KG1 (cell line): ENCODE measurements around the gene FAM168B.

Experiments used
- DNase-seq: peaks from one replicate; lab custom pipeline; 2025; lab: John Stamatoyannopoulos, UW

Gene FAM168B

GRCh38 chr2:131039908-131040660 is 53.2 kb downstream of the FAM168B start:
- no peak for DNase-seq

- DNase-seq = no peak
Observed at GRCh38 chr2:131039535-131039907, 53.7 kb downstream of the FAM168B start.

- no peak for DNase-seq
Observed at GRCh38 chr2:131039101-131039440, 54.2 kb downstream of the FAM168B start.

DNA sequence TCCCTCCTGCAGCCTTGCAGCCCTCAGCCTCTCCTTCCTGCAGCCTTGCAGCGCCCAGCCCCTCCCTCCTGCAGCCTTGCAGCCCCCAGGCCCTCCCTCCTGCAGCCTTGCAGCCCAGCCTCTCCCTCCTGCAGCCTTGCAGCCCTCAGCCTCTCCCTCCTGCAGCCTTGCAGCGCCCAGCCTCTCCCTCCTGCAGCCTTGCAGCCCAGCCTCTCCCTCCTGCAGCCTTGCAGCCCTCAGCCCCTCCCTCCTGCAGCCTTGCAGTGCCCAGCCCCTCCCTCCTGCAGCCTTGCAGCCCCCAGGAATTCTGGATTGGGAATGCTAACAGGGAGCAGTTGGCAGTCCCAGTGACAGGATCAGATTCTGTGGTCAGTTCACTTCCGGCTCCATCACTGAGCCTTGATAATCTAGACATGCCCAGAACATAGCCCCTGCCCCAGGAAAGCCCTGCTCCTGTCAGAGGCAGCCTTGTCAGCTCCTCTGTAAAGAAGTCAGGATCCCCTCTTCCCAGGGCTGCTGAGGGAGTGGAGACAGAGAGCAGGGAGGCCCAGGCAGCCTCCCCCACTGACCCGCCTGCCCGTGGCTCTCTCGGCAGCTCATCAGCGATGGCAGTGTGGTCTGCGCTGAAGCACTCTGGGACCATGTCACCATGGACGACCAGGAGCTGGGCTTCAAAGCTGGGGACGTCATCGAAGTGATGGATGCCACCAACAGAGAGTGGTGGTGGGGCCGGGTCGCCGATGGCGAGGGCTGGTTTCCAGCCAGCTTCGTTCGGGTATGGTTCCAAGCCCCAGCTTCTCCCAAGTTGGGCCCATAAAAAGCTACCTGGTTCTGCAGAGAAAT is 54.8 kb downstream of the FAM168B start:
- no peak for DNase-seq

DNA sequence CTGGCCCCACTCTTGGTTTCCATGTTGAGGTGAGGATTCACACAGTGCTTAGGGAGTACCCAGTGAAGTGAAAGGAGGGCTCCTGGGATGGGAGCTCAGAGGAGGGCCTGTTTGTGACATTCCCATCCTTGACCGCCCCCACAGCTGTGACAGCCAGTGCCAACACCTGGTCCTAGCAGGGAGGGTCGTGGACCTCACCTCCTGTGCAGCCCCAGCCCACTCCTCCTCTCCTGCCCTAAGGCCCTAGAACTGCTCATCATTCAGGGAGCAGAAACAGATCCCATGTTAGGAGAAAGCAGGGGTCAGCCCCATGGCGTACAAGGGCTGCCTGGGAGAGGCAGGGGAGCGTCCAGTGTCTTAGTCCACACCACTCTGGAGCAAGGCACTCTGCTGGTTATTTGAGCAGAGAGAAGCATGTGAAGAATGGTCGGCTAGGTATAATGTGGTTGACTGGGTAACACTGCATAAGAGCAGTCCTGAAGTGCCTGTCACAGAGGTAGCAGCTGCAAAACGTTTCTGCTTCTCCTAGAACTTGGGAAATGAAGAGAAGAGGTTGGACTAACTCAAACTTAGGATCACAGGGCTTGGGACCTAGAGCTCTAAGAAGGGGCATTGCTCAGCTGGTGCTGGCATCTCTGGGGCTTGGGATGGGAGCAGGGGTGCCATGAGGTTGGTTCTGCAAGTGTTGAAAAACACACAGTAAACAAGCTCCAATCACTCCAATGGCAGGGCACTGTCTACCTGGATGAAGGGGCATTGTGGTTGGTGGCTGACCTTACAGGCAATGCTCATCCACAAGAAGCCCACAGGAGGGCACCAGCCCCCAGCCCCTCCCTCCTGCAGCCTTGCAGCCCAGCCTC is 55.6 kb downstream of the FAM168B start:
- DNase-seq = no peak

DNA sequence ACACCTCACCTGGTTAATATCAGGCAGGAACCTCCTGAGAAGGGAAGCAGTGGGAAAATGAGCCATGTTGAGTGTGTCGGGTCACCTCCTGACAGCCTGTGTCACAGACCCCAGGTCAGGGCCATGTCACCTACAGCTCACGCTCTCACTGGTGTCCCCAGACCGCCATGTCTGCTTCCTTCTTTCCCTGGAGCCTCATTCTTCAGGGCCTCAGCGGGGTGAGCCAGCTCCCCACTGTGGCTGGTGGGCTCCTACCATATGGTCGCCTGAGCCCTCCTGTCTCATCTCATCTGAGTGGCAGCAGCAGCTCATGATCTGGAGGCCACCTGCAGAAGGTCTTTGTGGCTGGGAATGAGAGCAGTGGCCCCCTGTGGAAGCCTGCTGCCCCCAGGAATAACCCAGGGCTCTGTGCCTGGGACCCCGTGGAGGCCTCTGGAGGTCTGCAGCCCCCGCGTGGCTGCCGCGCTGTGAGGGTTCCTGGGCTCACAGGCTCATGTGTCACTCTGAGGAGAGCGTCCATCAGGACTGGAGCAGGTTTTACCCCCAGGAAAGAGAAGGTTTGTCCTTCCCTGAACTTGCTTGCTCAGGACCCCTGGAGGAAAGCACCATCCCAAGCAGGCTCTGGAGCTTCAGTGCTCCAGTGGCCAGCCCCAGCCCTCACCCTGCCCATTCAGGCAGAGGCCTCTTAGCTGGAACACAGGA is 56.4 kb downstream of the FAM168B start:
- no peak for DNase-seq

- DNase-seq = no peak
Observed at GRCh38 chr2:131036269-131036668, 57.0 kb downstream of the FAM168B start.

- no peak for DNase-seq
Observed at GRCh38 chr2:131035826-131036231, 57.4 kb downstream of the FAM168B start.

- no peak for DNase-seq
Observed at GRCh38 chr2:131035112-131035825, 58.0 kb downstream of the FAM168B start.

DNA sequence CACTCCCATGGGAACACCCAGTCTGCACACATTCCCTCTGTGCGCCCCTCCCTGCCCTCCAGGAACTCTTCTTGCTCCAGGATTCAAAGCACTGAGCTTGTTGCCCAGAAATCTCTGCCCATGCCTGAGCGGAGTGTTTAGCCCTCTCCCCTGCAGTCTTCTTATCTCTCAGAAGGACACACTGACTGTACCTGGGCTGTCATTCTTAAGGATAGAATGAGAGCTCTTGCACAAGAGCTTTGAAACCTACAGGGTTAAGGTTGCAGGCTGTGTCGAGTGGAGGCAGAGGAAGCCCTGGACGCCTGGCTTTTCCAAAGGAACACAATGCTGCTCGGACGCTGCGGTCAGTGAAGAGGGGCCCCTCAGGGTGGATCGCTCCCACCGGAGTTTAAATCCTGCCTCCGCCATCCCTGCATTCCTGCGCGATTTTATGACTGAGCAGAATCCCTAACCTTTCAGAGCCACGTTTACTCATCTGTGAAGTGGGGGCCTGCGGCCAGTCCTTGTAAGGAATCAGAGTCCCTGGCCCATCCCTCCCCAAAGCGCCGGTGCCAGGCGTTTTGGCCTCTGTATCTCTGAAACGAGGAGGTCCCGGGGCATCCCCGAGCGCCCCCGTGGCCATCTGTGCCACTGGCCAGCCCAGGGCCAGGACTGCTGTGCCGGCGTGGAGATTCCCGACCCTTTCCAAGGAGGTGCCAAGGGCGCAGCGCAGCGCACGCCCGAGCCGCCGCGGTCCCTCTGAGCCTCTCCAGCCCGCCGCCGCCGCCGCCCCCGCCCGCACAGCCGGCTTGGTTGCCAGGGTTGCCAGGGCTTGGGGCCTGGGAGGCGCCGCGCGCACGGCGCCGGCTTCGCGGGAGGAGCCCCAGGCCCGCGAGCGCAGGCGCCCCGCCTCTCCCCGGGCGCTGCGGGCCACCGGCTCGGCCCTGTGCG is 58.9 kb downstream of the FAM168B start:
- no peak for DNase-seq

DNA sequence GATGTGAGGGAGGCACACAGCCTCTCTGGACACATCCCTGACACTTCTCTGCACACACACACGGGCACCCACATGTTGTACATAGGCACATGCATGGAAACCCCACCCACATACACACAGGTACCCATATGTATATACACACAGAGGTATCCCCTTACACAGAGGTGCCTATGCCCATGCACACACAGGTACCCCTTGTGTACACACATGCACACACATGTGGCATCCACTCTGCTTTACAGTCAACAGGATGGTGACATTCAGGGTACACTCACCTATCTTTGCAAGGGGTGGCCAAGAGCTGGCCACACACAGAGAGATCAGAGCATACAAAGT is 59.5 kb downstream of the FAM168B start:
- DNase-seq = no peak

- no peak for DNase-seq
Observed at GRCh38 chr2:131032393-131032836, 60.8 kb downstream of the FAM168B start.

DNA sequence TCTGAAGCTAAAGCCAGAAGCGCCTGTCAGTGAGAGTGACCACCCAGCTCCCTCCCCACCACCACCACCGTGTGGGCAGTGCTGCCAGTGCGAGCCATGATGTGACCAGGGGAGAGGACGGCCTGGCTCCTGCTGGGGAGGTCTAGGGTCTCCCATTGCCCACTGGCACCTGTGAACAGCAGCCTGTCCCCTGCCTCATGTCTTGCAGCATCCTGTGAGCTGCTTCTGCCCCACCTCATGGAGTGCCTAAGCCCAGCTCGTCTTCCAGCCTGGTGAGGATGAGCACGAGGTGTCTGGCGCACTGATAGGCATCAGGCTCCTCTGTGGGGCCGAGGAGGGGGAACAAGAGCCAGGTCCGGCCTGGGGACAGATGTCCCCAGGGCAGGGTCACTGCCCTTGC is 61.4 kb downstream of the FAM168B start:
- no peak for DNase-seq

GRCh38 chr2:131031431-131031841 is 61.8 kb downstream of the FAM168B start:
- DNase-seq = no peak

GRCh38 chr2:131030478-131030971 is 62.7 kb downstream of the FAM168B start:
- no peak for DNase-seq

- DNase-seq = no peak
Observed at GRCh38 chr2:131029812-131030211, 63.4 kb downstream of the FAM168B start.

DNA sequence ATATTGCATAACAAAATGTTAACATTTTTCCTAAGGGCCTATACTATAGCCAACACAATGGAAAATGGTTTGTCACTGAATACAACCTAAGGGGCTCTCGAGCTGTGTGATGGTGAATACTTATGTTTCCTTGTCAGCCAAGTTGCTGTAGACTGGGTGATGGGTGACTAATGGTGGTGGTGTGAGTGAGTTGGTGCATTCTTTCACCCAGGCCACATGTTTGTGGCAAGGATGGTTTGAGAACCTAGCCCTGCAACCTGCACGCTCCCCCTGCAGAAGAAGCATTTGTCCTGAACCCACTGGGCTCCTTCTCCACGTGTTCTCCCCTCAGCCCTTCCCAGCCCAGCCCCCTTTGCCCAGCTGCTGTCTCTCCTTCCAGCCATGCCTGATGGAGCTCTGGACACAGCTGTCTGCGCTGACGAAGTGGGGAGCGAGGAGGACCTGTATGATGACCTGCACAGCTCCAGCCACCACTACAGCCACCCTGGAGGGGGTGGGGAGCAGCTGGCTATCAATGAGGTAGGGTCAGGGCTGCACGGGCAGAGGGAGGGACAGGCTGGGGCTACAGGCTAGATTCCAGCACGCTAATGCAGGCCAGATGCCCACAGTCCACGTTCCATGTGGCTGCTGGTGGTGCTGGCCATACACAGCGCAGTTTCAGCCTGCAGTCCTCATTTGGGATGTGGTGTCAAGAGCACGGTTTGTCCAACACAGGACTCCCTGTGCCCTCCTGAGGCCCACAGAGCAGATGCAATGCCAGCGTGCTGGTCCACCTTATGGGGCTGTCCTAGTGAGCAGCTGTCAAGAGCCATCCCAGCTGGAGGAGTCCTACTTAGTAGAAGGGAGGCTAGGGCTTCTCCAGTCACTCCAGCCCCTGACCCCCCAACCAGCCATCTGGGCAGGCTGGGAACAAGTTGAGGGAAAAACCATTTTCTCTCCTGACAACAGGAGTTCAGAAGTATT is 65.4 kb downstream of the FAM168B start:
- DNase-seq = no peak

DNA sequence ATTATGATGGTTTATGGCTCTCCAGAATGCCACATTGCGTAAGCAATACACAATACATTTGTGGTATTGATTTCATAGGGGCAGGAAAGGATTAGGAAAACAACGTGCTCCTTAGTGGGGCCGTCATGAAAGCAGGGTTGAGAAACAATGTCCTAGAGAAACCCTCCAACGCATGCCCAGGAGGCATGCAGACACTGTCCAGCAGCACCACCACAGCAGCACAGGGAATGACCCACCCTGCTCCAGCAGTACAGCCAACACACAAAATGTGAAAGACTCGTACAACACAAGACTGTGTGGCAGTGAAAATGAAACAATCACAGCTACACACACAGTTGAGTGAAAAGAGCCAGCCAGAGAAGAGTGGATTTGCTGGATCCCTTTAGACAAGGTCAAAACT is 66.3 kb downstream of the FAM168B start:
- no peak for DNase-seq

- DNase-seq = no peak
Observed at GRCh38 chr2:131023758-131024157, 69.5 kb downstream of the FAM168B start.
